HepG2 (cell line): ENCODE data around the gene ZNF485. TPM values are rescaled to one million over a fixed set of nuclear protein-coding genes. Genes with fewer than 3 reads are reported as not detected.

Source experiments
- ATAC-seq: fragments of 200-7000 bp; cut with Tn5 transposase; 3 replicates; pipeline ENCODE4 v1.9.1; 2020; ENCODE audit warnings: mild to moderate bottlenecking, moderate library complexity
- BruUV-seq: library from RNA; stranded (reverse); fragments of 400-500 nt; replicated peaks from 2 replicates; lab custom pipeline; 2021; lab: Mats Ljungman, UMichigan
- CTCF ChIA-PET: fragments of 300-600 bp; formaldehyde crosslinking; extraction: SDS; loops from one replicate; lab custom pipeline; 2021; ENCODE audit warnings: low total read pairs, inconsistent platforms, low intra/inter-chr PET ratio; lab: Yijun Ruan, JAX
- POLR2A ChIA-PET: fragments of 350-600 bp; sonication (Branson Sonifier 250); formaldehyde crosslinking; loops from one replicate; lab custom pipeline; 2020; ENCODE audit warnings: antibody characterized with exemption, inconsistent platforms; lab: Yijun Ruan, JAX
- DNase-seq: peaks from one replicate; pipeline ENCODE4 v3.0.0-alpha.2; 2015; ENCODE audit warnings: low spot score
- FAIRE-seq: peaks from 3 replicates; lab custom pipeline; 2011; peaks lifted over from hg19 to GRCh38; lab: Jason Lieb, UNC
- H2AFZ ChIP-seq: one replicate; pipeline ENCODE4 v1.6.1; 2011; ENCODE audit warnings: low read length, inconsistent platforms
- H3K27ac ChIP-seq: fragments of 300-600 bp; 3 replicates; pipeline ENCODE4 v1.8.0; 2011; ENCODE audit warnings: mixed run types, mild to moderate bottlenecking, mixed read lengths, low read length, inconsistent platforms; ENCODE audit not compliant: insufficient read depth; ENCODE audit errors: extremely low read length
- H3K27me3 ChIP-seq, 2 experiments: fragments of 200-600 bp in 1 of 2; 2 replicates in 1 of 2; 3 replicates in 1 of 2; pipeline versions ENCODE4 v1.6.0 to v1.8.0; 2011; ENCODE audit warnings: low read length in 2 of 2, mild to moderate bottlenecking in 2 of 2, moderate library complexity in 2 of 2, inconsistent platforms in 1 of 2; ENCODE audit not compliant: insufficient read depth in 2 of 2, control insufficient read depth in 1 of 2
- H3K36me3 ChIP-seq, 2 experiments: fragments of 200-600 bp in 1 of 2; replicated peaks in 1 of 2; 2 replicates in 1 of 2; 3 replicates in 1 of 2; pipeline versions ENCODE4 v1.5.1 to v1.8.0; 2011; ENCODE audit warnings: low read length in 2 of 2, inconsistent platforms in 1 of 2; ENCODE audit not compliant: insufficient read depth in 2 of 2, control insufficient read depth in 1 of 2
- H3K4me1 ChIP-seq: 2 replicates; pipeline ENCODE4 v1.5.1; 2012; ENCODE audit warnings: low read length, inconsistent platforms; ENCODE audit not compliant: insufficient read depth
- H3K4me2 ChIP-seq: 2 replicates; pipeline ENCODE4 v1.6.0; 2011; ENCODE audit warnings: low read depth, low read length, inconsistent platforms
- H3K4me3 ChIP-seq, 3 experiments: fragments of 200-600 bp in 1 of 3; sonication (generic), shearing (Covaris generic) in 1 of 3; replicated peaks in 1 of 3; 2 replicates each; pipeline ENCODE4 v1.5.1; 2011 to 2016; ENCODE audit warnings: low read length in 3 of 3, inconsistent platforms in 2 of 3, low read depth in 2 of 3, mild to moderate bottlenecking in 2 of 3, control low read depth in 1 of 3, mixed read lengths in 1 of 3; ENCODE audit not compliant: insufficient read depth in 1 of 3
- H3K79me2 ChIP-seq: one replicate; pipeline ENCODE4 v1.6.1; 2011; ENCODE audit warnings: low read length, inconsistent platforms; ENCODE audit not compliant: insufficient read depth
- H3K9ac ChIP-seq: 2 replicates; pipeline ENCODE4 v1.6.0; 2011; ENCODE audit warnings: mild to moderate bottlenecking, low read depth, low read length, inconsistent platforms; ENCODE audit not compliant: insufficient read depth
- H3K9me3 ChIP-seq: 2 replicates; pipeline ENCODE4 v1.5.1; 2012; ENCODE audit warnings: mild to moderate bottlenecking, low read length
- H4K20me1 ChIP-seq: 2 replicates; pipeline ENCODE4 v1.6.0; 2011; ENCODE audit warnings: inconsistent platforms, mild to moderate bottlenecking, low read length, moderate library complexity; ENCODE audit not compliant: insufficient read depth
- FOXA1 ChIP-seq, 2 experiments: fragments of 450-650 bp in 1 of 2; sonication (generic) in 1 of 2; formaldehyde crosslinking in 1 of 2; IDR thresholded peaks; 2 replicates each; pipeline versions ENCODE4 v1.4.0 to v1.6.1; 2016 to 2020; ENCODE audit warnings: missing genetic modification reagents in 1 of 2
- HHEX ChIP-seq: IDR thresholded peaks from 2 replicates; pipeline ENCODE4 v1.6.1; 2016; ENCODE audit warnings: control low read depth
- HNRNPLL ChIP-seq: fragments of 200-400 bp; formaldehyde crosslinking; IDR thresholded peaks from 2 replicates; pipeline ENCODE4 v1.6.1; 2017; ENCODE audit warnings: mild to moderate bottlenecking, low read depth, low read length; ENCODE audit not compliant: poor library complexity, severe bottlenecking
- JUND ChIP-seq: sonication (generic); formaldehyde crosslinking; IDR thresholded peaks from 2 replicates; pipeline ENCODE4 v1.8.0; 2022; ENCODE audit warnings: mild to moderate bottlenecking, missing genetic modification reagents
- MAFK ChIP-seq, 2 experiments: IDR thresholded peaks in 1 of 2; conservative IDR thresholded peaks in 1 of 2; 2 replicates each; pipeline ENCODE4 v1.6.1; 2011; ENCODE audit warnings: improper control_type of control experiment in 2 of 2, low read length in 2 of 2
- NFIB ChIP-seq: sonication (generic); formaldehyde crosslinking; IDR thresholded peaks from 2 replicates; pipeline ENCODE4 v1.9.0; 2021; ENCODE audit warnings: missing genetic modification reagents, mild to moderate bottlenecking, borderline replicate concordance
- RARA ChIP-seq: IDR thresholded peaks from 2 replicates; pipeline ENCODE4 v1.6.1; 2016; ENCODE audit warnings: missing genetic modification reagents, missing compliant biosample characterization
- RARG ChIP-seq: sonication (generic); formaldehyde crosslinking; IDR thresholded peaks from 2 replicates; pipeline ENCODE4 v1.4.0; 2020; ENCODE audit warnings: low read depth, mild to moderate bottlenecking, missing genetic modification reagents
- SATB2 ChIP-seq: sonication (generic); formaldehyde crosslinking; IDR thresholded peaks from 2 replicates; pipeline ENCODE4 v1.5.0; 2020; ENCODE audit warnings: missing genetic modification reagents
- SRSF4 ChIP-seq: fragments of 200-400 bp; formaldehyde crosslinking; IDR thresholded peaks from one replicate; pipeline ENCODE4 v1.6.1; 2018; ENCODE audit warnings: mild to moderate bottlenecking, low read depth, low read length, moderate library complexity; ENCODE audit not compliant: poor library complexity, severe bottlenecking
- ZFP36L1 ChIP-seq: sonication (generic); formaldehyde crosslinking; IDR thresholded peaks from 2 replicates; pipeline ENCODE4 v1.8.0; 2022; ENCODE audit warnings: mild to moderate bottlenecking, missing genetic modification reagents, moderate library complexity
- ZNF343 ChIP-seq: sonication (generic); formaldehyde crosslinking; IDR thresholded peaks from 2 replicates; pipeline ENCODE4 v1.4.0; 2020; ENCODE audit warnings: mild to moderate bottlenecking, missing genetic modification reagents
- ZNF83 ChIP-seq: sonication (generic); formaldehyde crosslinking; IDR thresholded peaks from 2 replicates; pipeline ENCODE4 v1.4.0; 2020; ENCODE audit warnings: missing genetic modification reagents, mild to moderate bottlenecking, borderline replicate concordance
- ZNF879 ChIP-seq: sonication (generic); formaldehyde crosslinking; IDR thresholded peaks from 2 replicates; pipeline ENCODE4 v1.8.1; 2023; ENCODE audit warnings: missing genetic modification reagents
- ZSCAN9 ChIP-seq: IDR thresholded peaks from 2 replicates; pipeline ENCODE4 v1.6.1; 2016; ENCODE audit warnings: borderline replicate concordance
- WGBS: methylation state at CpG from one replicate; pipeline ENCODE4 v1.1.6; 2017; ENCODE audit warnings: low lambda C conversion rate; 5-methylcytosine and 5-hydroxymethylcytosine counted together
- in situ Hi-C: cut with HindIII; loops from 2 replicates; pipeline ENCODE4 v1.10.0; 2017; ENCODE audit warnings: low pct_unique_long_range_greater_than_20kb; ENCODE audit not compliant: extremely low pct_ligation_motif_present
- intact Hi-C: fragments of 100-400 bp; cut with micrococcal nuclease; formaldehyde crosslinking; loops from one replicate; pipeline ENCODE4 v1.10.0; 2022; ENCODE audit not compliant: unreplicated experiment
- polyA plus RNA-seq, 8 experiments: library from polyadenylated mRNA; depleted of rRNA in 3 of 8; stranded (reverse) in 7 of 8; unstranded in 1 of 8; fragments of >200 nt; fragmentation: Illumina TruSeq in 4 of 8; extraction: Trizol in 4 of 8; gene quantifications; 2 replicates each; pipeline versions ENCODE4 v1.2.1 to v1.2.3, GENCODE V29; 2011 to 2016; ENCODE audit warnings: low read depth in 4 of 8, missing spikeins in 1 of 8, mixed read lengths in 1 of 8; ENCODE audit not compliant: insufficient read depth in 1 of 8
- total RNA-seq, 5 experiments: library from RNA; depleted of rRNA; stranded (reverse); fragments of >200 nt; fragmentation: Illumina TruSeq; extraction: Trizol; gene quantifications; 2 replicates each; pipeline ENCODE4 v1.2.3, GENCODE V29; 2016; ENCODE audit warnings: low read depth in 1 of 5
- TF ChIP-seq, protein P1 (sequence below): sonication (generic); formaldehyde crosslinking; IDR thresholded peaks from 2 replicates; pipeline ENCODE4 v1.5.1; 2020; ENCODE audit warnings: mild to moderate bottlenecking, moderate library complexity, missing genetic modification reagents

Gene ZNF485
- total and polyA plus RNA-seq, 2 of the 13 experiments (the other 11 are each of a cell fraction or from before 2014, with no cell fraction given), result 1.4 to 3.3 TPM

DNA sequence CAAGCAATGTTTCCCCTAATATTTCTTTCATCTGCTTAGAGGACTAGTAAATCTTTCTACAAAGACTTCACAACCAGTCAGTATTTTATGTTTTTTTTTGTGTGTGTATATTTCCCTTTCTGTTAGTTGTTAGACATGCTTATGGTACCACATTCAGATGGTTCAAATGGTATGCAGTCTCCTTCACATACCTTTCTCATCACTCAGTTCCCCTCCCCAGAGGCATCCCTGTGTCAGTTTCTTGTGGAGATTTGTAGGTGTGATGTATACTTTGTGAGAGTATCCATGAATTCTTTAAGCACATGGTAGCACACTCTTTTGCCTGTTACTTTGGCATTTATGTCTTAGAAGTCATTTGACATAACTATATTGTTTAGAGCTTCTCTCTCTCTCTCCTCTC, 4.4 kb downstream of the ZNF485 start:
- no peak overlapping the region for H3K4me2 ChIP-seq
- TF ChIP-seq, protein P1, sequence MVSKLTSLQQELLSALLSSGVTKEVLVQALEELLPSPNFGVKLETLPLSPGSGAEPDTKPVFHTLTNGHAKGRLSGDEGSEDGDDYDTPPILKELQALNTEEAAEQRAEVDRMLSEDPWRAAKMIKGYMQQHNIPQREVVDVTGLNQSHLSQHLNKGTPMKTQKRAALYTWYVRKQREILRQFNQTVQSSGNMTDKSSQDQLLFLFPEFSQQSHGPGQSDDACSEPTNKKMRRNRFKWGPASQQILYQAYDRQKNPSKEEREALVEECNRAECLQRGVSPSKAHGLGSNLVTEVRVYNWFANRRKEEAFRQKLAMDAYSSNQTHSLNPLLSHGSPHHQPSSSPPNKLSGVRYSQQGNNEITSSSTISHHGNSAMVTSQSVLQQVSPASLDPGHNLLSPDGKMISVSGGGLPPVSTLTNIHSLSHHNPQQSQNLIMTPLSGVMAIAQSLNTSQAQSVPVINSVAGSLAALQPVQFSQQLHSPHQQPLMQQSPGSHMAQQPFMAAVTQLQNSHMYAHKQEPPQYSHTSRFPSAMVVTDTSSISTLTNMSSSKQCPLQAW (CRISPR knock-in tag), result no peak
- TF ChIP-seq ZNF879 (no peak), SATB2 (CRISPR knock-in tag) (no peak), ZSCAN9 (CRISPR knock-in tag) (no peak)
- TF ChIP-seq, all 625 proteins: peak for 0
- H3K79me2 ChIP-seq, result no peaks in the 10 kb centered on the region
- H3K4me3 ChIP-seq, result no peak overlapping the region
- H3K4me1 ChIP-seq, result peaks cover 7% of the 10 kb centered on the region
- no peak overlapping the region for H2AFZ ChIP-seq
- ATAC-seq, result no peak
- no peak overlapping the region for H3K27ac ChIP-seq
- peaks cover 2% of the 10 kb centered on the region; the same call in 1 of the 2 replicates for H3K9me3 ChIP-seq
- intact Hi-C loops (no loop called here), in situ Hi-C loops (no loop called here)
- no TSS peak for BruUV-seq
- DNase-seq, result no peak
- ChIA-PET POLR2A (no interaction called here), CTCF (no interaction called here)
- H3K36me3 ChIP-seq, result no peaks in the 10 kb centered on the region
- H4K20me1 ChIP-seq, result no peaks in the 10 kb centered on the region
- no peak for FAIRE-seq
- H3K27me3 ChIP-seq, result no peaks in the 10 kb centered on the region
- H3K9ac ChIP-seq, result no peak overlapping the region

DNA sequence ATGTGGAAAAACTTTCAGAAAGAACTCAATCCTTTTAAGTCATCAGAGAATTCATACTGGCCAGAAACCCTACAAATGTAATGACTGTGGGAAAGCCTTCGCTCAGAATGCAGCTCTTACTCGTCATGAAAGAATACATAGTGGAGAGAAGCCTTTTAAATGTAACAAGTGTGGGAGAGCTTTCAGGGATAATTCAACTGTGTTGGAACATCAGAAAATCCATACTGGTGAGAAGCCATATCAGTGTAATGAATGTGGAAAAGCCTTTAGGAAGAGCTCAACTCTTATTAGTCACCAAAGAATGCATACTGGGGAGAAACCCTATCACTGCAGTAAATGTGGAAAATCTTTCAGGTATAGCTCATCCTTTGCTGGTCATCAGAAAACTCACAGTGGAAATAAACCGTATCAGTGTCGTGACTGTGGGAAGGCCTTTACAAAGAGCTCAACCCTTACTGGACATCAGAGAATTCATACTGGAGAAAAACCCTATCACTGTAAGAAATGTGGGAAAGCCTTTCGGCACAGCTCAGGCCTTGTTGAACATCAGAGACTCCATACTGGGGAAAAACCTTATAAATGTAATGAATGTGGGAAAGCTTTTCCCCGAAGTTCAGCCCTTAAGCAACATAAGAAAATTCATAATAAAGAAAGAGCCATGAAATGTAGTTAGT, 10.6 kb downstream of the ZNF485 start:
- 61% methylated on average over 6 of the region's 6 CpGs for WGBS
- in situ Hi-C loops (no loop called here), intact Hi-C loops (no loop called here)
- Histone ChIP-seq H3K9ac (no peak overlapping the region), H3K27ac (no peak overlapping the region), H3K36me3 (peaks cover 0 to 10% of the 10 kb centered on the region in 2 experiments; a peak in 1 of 5 replicates), H3K4me3 (no peak overlapping the region), H3K27me3 (no peaks in the 10 kb centered on the region), H4K20me1 (no peaks in the 10 kb centered on the region), H3K4me1 (no peaks in the 10 kb centered on the region), H3K9me3 (peaks cover 32% of the 10 kb centered on the region), H2AFZ (no peak overlapping the region), H3K4me2 (no peak overlapping the region)
- ChIA-PET POLR2A (no interaction called here), CTCF (no interaction called here)
- FAIRE-seq, result no peak
- BruUV-seq, result no TSS peak
- ATAC-seq, result no peak
- DNase-seq, result no peak
- TF ChIP-seq RARA (CRISPR knock-in tag) (no peak), ZNF83 (CRISPR knock-in tag) (no peak), HHEX (CRISPR knock-in tag) (no peak), NFIB (CRISPR knock-in tag) (no peak), JUND (no peak), ZFP36L1 (CRISPR knock-in tag) (no peak), RARG (CRISPR knock-in tag) (no peak), ZNF343 (CRISPR knock-in tag) (no peak), SRSF4 (no peak), FOXA1 (IDR thresholded peaks at IDR 0.05) (no peak), FOXA1 (CRISPR knock-in tag; IDR thresholded peaks at IDR 0.05) (no peak), MAFK (conservative IDR thresholded peaks at IDR 0.05 in 1 of 2, IDR thresholded peaks at IDR 0.05 in 1 of 2; ENCODE audit: low read length in 2 of 2) (no peak), HNRNPLL (no peak)
- TF ChIP-seq, all 625 proteins: peak for 0
- no peaks in the 10 kb centered on the region for H3K79me2 ChIP-seq
